ENCODE data around the gene GPC5. TPM values are rescaled to one million over a fixed set of nuclear protein-coding genes. Genes with fewer than 3 reads are reported as not detected.

The GPC5 gene
- total and polyA plus RNA-seq, 7 experiments from 2014 or later: 0.10 to 0.38 TPM; not detected in 5

DNA sequence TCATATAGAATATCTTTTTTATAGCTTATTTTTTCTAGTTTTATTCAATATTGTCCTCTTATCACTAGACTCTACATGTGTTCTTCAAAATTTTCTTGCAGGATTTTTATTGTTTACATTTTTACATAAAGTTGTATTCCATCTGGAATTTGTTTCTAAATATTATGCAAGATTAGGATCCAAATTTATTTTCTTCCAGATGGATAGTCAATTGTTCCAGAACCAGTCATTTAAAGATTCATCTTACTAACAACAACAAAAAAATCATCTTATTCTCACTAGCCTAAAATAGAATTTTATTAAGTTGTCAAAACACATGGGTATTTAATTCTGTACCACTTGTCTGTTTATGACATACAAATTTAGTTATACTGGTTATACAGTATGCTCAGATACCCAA is 1437.8 kb downstream of the GPC5 start:
- no peak overlapping the region for H3K4me3 Mint-ChIP-seq
- H3K36me3 Mint-ChIP-seq: no peaks in the 10 kb centered on the region
- Histone ChIP-seq H3K27ac (ENCODE audit: low read depth, low read length) (no peak overlapping the region), H3K27me3 (ENCODE audit: control insufficient read depth in 2 of 2, insufficient read depth in 2 of 2, low read length in 2 of 2) (no peaks in the 10 kb centered on the region), H3K9me3 (ENCODE audit: control insufficient read depth in 2 of 3, low read length in 3 of 3) (peaks cover 0 to 3% (median 0%) of the 10 kb centered on the region in 3 experiments), H3K36me3 (ENCODE audit: control insufficient read depth in 2 of 3, insufficient read depth in 3 of 3, low read length in 3 of 3) (no peaks in the 10 kb centered on the region), H3K4me3 (ENCODE audit: low read length) (no peak overlapping the region), H3K4me1 (ENCODE audit: control insufficient read depth in 2 of 2, insufficient read depth in 2 of 2, low read length in 2 of 2) (no peaks in the 10 kb centered on the region)
- DNase-seq (no peak), ATAC-seq (no peak)
- intact Hi-C loops (cut with micrococcal nuclease): no loop called here
- ChIA-PET POLR2A (no interaction called here), CTCF (no interaction called here)
- no peak overlapping the region for H3K27ac Mint-ChIP-seq
- no peaks in the 10 kb centered on the region for H3K27me3 Mint-ChIP-seq
- peaks cover 0 to 5% (median 3%) of the 10 kb centered on the region in 11 donors for H3K9me3 Mint-ChIP-seq
- H3K4me1 Mint-ChIP-seq: no peaks in the 10 kb centered on the region

DNA sequence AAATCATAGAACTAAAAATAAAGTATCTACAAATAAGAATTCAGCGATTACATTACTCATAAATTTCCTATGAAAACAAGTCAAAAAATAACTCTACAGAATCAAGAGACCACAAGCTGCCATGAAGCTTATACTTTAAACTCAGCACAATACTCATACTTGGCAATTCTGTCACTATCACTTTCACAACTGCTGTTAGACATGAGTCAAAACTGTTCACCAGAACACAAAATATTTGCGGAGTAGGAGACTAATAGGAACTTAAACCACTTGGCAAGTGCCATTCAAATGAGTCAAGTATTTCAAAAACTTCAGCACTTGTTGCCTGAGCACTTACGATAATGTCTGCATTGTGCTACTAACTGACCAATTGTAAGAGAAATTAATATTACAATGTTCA is 1440.4 kb downstream of the GPC5 start:
- ATAC-seq: no peak
- peaks cover 0 to 5% (median 3%) of the 10 kb centered on the region in 11 donors for H3K9me3 Mint-ChIP-seq

DNA sequence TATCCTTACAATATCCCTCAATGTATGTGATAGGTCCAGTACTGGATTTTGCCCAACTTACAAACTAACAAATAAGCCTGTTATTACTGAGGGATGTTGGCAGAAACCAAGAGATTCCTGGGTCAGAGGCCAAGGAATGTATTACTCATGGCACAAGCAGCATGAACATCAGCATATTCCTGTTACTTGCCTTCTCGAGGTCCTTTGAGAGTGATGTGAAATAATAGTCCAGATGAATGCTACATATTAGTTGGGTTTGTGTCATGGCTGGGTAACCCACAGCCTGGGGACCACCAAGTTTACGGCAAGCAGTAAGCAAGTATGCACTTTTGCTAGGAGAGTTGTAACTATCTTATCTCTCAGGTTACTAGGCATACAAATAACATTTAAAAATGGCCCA is 1443.7 kb downstream of the GPC5 start:
- H3K27me3 Mint-ChIP-seq: no peaks in the 10 kb centered on the region
- intact Hi-C loops (cut with micrococcal nuclease): no loop called here
- no peak overlapping the region for H3K4me3 ChIP-seq (ENCODE audit: low read length)
- H3K9me3 ChIP-seq (ENCODE audit: control insufficient read depth in 2 of 3, low read length in 3 of 3): peaks cover 0 to 3% (median 0%) of the 10 kb centered on the region in 3 experiments
- DNase-seq (no peak), ATAC-seq (no peak)
- H3K27ac ChIP-seq (ENCODE audit: low read depth, low read length): no peak overlapping the region
- ChIA-PET POLR2A (no interaction called here), CTCF (no interaction called here)
- H3K36me3 Mint-ChIP-seq: no peaks in the 10 kb centered on the region
- peaks cover 0 to 5% (median 2%) of the 10 kb centered on the region in 11 donors for H3K9me3 Mint-ChIP-seq
- no peak overlapping the region for H3K27ac Mint-ChIP-seq
- no peaks in the 10 kb centered on the region for H3K4me1 ChIP-seq (ENCODE audit: control insufficient read depth in 2 of 2, insufficient read depth in 2 of 2, low read length in 2 of 2)
- no peaks in the 10 kb centered on the region for H3K27me3 ChIP-seq (ENCODE audit: control insufficient read depth in 2 of 2, insufficient read depth in 2 of 2, low read length in 2 of 2)
- H3K36me3 ChIP-seq (ENCODE audit: control insufficient read depth in 2 of 3, insufficient read depth in 3 of 3, low read length in 3 of 3): no peaks in the 10 kb centered on the region
- H3K4me1 Mint-ChIP-seq: no peaks in the 10 kb centered on the region
- H3K4me3 Mint-ChIP-seq: no peak overlapping the region

More for the DNA sequence above, 1440.4 kb downstream of the GPC5 start:
- H3K27ac Mint-ChIP-seq: no peak overlapping the region
- Histone ChIP-seq H3K27ac (ENCODE audit: low read depth, low read length) (no peak overlapping the region), H3K9me3 (ENCODE audit: control insufficient read depth in 2 of 3, low read length in 3 of 3) (peaks cover 0 to 3% (median 0%) of the 10 kb centered on the region in 3 experiments), H3K36me3 (ENCODE audit: control insufficient read depth in 2 of 3, insufficient read depth in 3 of 3, low read length in 3 of 3) (no peaks in the 10 kb centered on the region), H3K27me3 (ENCODE audit: control insufficient read depth in 2 of 2, insufficient read depth in 2 of 2, low read length in 2 of 2) (no peaks in the 10 kb centered on the region), H3K4me1 (ENCODE audit: control insufficient read depth in 2 of 2, insufficient read depth in 2 of 2, low read length in 2 of 2) (no peaks in the 10 kb centered on the region), H3K4me3 (ENCODE audit: low read length) (no peak overlapping the region)
- no peak for DNase-seq
- POLR2A ChIA-PET: no interaction called here
- CTCF ChIA-PET: no interaction called here
- no peak overlapping the region for H3K4me3 Mint-ChIP-seq
- no peaks in the 10 kb centered on the region for H3K27me3 Mint-ChIP-seq
- no peaks in the 10 kb centered on the region for H3K4me1 Mint-ChIP-seq
- H3K36me3 Mint-ChIP-seq: no peaks in the 10 kb centered on the region
- intact Hi-C loops (cut with micrococcal nuclease): no loop called here

DNA sequence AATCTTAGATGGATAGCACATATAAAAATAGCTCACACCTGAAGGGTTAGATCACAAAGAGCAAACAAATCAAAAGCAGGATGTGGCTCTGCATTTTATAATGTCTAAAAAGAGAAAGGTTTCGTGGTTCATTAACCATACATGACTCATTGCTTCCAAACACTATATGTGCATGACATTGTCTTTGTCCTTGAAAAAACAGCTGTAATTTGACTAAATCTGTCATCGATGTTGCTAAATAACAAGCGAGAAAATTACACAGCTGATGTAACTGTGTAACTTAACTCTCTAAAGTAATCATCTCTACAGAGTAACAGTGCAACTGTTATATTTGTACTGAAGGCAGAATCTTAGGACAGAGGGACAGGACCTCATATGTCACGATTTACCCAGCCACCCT is 1445.1 kb downstream of the GPC5 start:
- Histone ChIP-seq H3K27me3 (ENCODE audit: control insufficient read depth in 2 of 2, insufficient read depth in 2 of 2, low read length in 2 of 2) (no peaks in the 10 kb centered on the region), H3K4me1 (ENCODE audit: control insufficient read depth in 2 of 2, insufficient read depth in 2 of 2, low read length in 2 of 2) (no peaks in the 10 kb centered on the region), H3K4me3 (ENCODE audit: low read length) (no peak overlapping the region), H3K9me3 (ENCODE audit: control insufficient read depth in 2 of 3, low read length in 3 of 3) (peaks cover 0 to 3% (median 0%) of the 10 kb centered on the region in 3 experiments), H3K27ac (ENCODE audit: low read depth, low read length) (no peak overlapping the region), H3K36me3 (ENCODE audit: control insufficient read depth in 2 of 3, insufficient read depth in 3 of 3, low read length in 3 of 3) (no peaks in the 10 kb centered on the region)
- Mint-ChIP-seq H3K27ac (no peak overlapping the region), H3K9me3 (peaks cover 0 to 5% (median 0%) of the 10 kb centered on the region in 11 donors), H3K4me3 (no peak overlapping the region), H3K4me1 (no peaks in the 10 kb centered on the region), H3K27me3 (no peaks in the 10 kb centered on the region), H3K36me3 (no peaks in the 10 kb centered on the region)
- intact Hi-C loops (cut with micrococcal nuclease): no loop called here
- ChIA-PET CTCF (no interaction called here), POLR2A (no interaction called here)
- DNase-seq (no peak), ATAC-seq (no peak)

DNA sequence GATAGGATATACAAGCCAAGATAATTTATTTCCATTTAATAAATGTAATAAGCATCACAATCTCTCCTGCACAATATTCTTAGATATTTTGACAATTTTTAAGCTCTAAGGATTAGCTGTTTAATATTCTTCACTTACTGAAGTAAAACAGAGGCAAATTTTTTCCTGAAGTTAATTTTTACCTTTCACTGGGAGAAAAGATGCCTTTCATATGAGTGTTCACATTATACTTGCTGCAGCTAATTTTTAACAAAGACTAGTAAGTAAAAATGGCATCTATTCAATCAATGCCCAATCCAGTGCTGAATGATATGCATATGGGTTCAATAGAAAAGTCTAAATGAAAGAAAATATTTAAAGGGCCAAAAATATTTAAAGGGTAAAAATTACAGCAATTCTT is 1451.0 kb downstream of the GPC5 start:
- DNase-seq: no peak
- H3K27me3 ChIP-seq (ENCODE audit: control insufficient read depth in 2 of 2, insufficient read depth in 2 of 2, low read length in 2 of 2): no peaks in the 10 kb centered on the region
- Mint-ChIP-seq H3K27ac (no peak overlapping the region), H3K4me3 (no peak overlapping the region), H3K27me3 (no peaks in the 10 kb centered on the region), H3K36me3 (no peaks in the 10 kb centered on the region), H3K4me1 (no peaks in the 10 kb centered on the region), H3K9me3 (peaks cover 0 to 8% (median 2%) of the 10 kb centered on the region in 11 donors)
- H3K4me1 ChIP-seq (ENCODE audit: control insufficient read depth in 2 of 2, insufficient read depth in 2 of 2, low read length in 2 of 2): no peaks in the 10 kb centered on the region
- no peak overlapping the region for H3K4me3 ChIP-seq (ENCODE audit: low read length)
- intact Hi-C loops (cut with micrococcal nuclease): no loop called here
- ChIA-PET CTCF (interaction anchor here (0.6 kb wide), 1 partner anchor 21 kb away, joined by 3 read pairs; no protein-coding TSS in a partner anchor), POLR2A (no interaction called here)
- H3K36me3 ChIP-seq (ENCODE audit: control insufficient read depth in 2 of 3, insufficient read depth in 3 of 3, low read length in 3 of 3): no peaks in the 10 kb centered on the region
- no peaks in the 10 kb centered on the region for H3K9me3 ChIP-seq (ENCODE audit: control insufficient read depth in 2 of 3, low read length in 3 of 3)
- ATAC-seq: no peak
- H3K27ac ChIP-seq (ENCODE audit: low read depth, low read length): no peak overlapping the region

DNA sequence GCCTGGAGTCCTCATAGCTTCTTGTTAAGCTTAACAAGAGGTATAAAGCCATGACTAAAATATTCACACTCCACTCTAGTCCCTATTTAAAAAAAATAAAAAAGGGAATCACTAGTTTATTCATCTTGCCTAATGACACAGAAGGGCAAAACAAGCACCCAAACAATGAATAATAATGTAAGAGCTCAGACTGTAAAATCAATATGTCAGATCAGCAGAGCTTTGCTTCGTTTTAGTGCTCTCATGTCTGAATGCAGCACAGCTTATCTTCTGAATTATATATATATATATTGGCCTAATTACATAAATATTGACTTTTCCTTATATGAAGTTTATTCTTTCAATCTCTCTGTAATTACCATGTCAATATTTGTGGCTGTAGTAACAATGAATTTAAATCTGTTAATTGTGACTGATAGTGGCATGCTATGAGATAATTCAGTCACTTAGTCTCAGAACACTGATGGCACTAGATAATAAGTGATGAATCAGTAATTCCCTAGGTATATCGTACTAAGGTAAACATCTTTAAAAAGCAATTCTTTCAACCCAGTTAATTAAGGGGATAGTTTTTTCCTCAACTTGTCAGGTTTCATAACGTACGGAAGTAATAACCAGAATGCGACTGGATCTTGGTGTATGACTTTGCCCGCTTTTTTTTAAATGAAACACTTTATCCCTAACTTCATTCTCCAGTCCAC is 1466.3 kb downstream of the GPC5 start:
- ATAC-seq (no peak), DNase-seq (no peak)
- Mint-ChIP-seq H3K9me3 (peaks cover 0 to 5% (median 0%) of the 10 kb centered on the region in 11 donors), H3K4me3 (no peak overlapping the region), H3K27ac (no peak overlapping the region), H3K4me1 (no peaks in the 10 kb centered on the region), H3K27me3 (no peaks in the 10 kb centered on the region), H3K36me3 (no peaks in the 10 kb centered on the region)
- Histone ChIP-seq H3K27me3 (ENCODE audit: control insufficient read depth in 2 of 2, insufficient read depth in 2 of 2, low read length in 2 of 2) (no peaks in the 10 kb centered on the region), H3K4me3 (ENCODE audit: low read length) (no peak overlapping the region), H3K4me1 (ENCODE audit: control insufficient read depth in 2 of 2, insufficient read depth in 2 of 2, low read length in 2 of 2) (no peaks in the 10 kb centered on the region), H3K27ac (ENCODE audit: low read depth, low read length) (no peak overlapping the region), H3K36me3 (ENCODE audit: control insufficient read depth in 2 of 3, insufficient read depth in 3 of 3, low read length in 3 of 3) (no peaks in the 10 kb centered on the region), H3K9me3 (ENCODE audit: control insufficient read depth in 2 of 3, low read length in 3 of 3) (no peaks in the 10 kb centered on the region)
- POLR2A ChIA-PET: no interaction called here
- intact Hi-C loops (cut with micrococcal nuclease): no loop called here
- CTCF ChIA-PET: no interaction called here

DNA sequence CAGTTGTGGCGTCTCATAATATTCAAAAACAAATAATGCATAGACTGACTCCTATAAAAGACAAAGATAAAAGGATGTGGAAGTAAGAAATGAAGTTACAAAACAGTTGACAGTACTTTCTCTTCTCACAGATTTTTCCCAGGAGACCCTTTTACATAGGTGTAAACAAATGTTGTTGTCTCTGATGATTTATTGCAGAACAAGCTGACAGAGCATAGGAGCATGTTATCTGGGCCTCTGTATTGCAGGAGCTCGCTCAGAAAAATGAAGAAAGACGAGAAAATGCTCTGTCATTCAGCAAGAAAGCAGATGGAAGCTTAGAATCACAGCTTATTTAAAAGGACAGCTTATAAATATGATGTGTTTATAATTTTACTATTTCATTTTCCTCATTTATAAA is 1474.6 kb downstream of the GPC5 start:
- ChIA-PET POLR2A (no interaction called here), CTCF (no interaction called here)
- H3K36me3 ChIP-seq (ENCODE audit: control insufficient read depth in 2 of 3, insufficient read depth in 3 of 3, low read length in 3 of 3): no peaks in the 10 kb centered on the region
- ATAC-seq: no peak
- no peaks in the 10 kb centered on the region for H3K36me3 Mint-ChIP-seq
- DNase-seq: no peak
- no peaks in the 10 kb centered on the region for H3K9me3 ChIP-seq (ENCODE audit: control insufficient read depth in 2 of 3, low read length in 3 of 3)
- H3K4me3 Mint-ChIP-seq: no peak overlapping the region
- H3K27ac Mint-ChIP-seq: no peak overlapping the region
- no peaks in the 10 kb centered on the region for H3K4me1 Mint-ChIP-seq
- no peaks in the 10 kb centered on the region for H3K27me3 ChIP-seq (ENCODE audit: control insufficient read depth in 2 of 2, insufficient read depth in 2 of 2, low read length in 2 of 2)
- H3K9me3 Mint-ChIP-seq: peaks cover 0 to 6% (median 4%) of the 10 kb centered on the region in 11 donors
- H3K4me3 ChIP-seq (ENCODE audit: low read length): no peak overlapping the region
- H3K27me3 Mint-ChIP-seq: no peaks in the 10 kb centered on the region
- intact Hi-C loops (cut with micrococcal nuclease): no loop called here
- H3K27ac ChIP-seq (ENCODE audit: low read depth, low read length): no peak overlapping the region
- H3K4me1 ChIP-seq (ENCODE audit: control insufficient read depth in 2 of 2, insufficient read depth in 2 of 2, low read length in 2 of 2): no peaks in the 10 kb centered on the region
